Heart left ventricle (tissue), 13 donors: ENCODE measurements around the gene IFI44.

ENCODE experiments used
- CTCF ChIP-seq, 12 donors: fragments of 200-600 bp; sonication (generic) in 4 of 12; IDR thresholded peaks; one replicate each; pipeline versions ENCODE4 v1.5.0 to v1.8.0; 2018 to 2022; ENCODE audit warnings: antibody characterized with exemption in 12 of 12, mild to moderate bottlenecking in 5 of 12
- POLR2A ChIP-seq, 2 donors: fragments of 450-650 bp; IDR thresholded peaks; one replicate each; pipeline ENCODE4 v1.6.1; 2017; ENCODE audit warnings: antibody characterized with exemption in 2 of 2, mild to moderate bottlenecking in 2 of 2, moderate library complexity in 2 of 2
- donor health status: ischemic (EF 13 %, LVEDD 7.1; RV severe dilation, severe dysfunction).
- donor health status: DM: no; HTN: yes; CAD: no.
- donor health status: DM: no; HTN: no; CAD: no.
- donor health status: ischemic (EF 25% LVEDD 6.9; RV normal size, moderate dysfunction).
- donor health status: ischemic (EF 25% LVEDD 5.7; RV mildly dilated, moderate dysfunction).
- donor health status: ischemic (EF 35%, LVEDD 5.7; RV mildly dilated, moderate dysfunction).
- donor health status: nonischemic (EF 11% LVEDD 7.7; RV severe dilation, severe dysfunction).
- donor health status: DM: yes; HTN: yes; CAD: no.
- donor health status: PGD.
- donor health status: ischemic (EF 29% LVEDD 5.4; RV normal size, mild dysfunction).
- donor health status: nonischemic (EF 23%, LVEDD 6.1; RV moderate dilation, normal function).

- TF ChIP-seq POLR2A (IDR thresholded peaks at IDR 0.05) (no peak), CTCF (IDR thresholded peaks at IDR 0.05) (no peak)
Observed at GRCh38 chr1:78703806-78704205, 54.2 kb downstream of the IFI44 start.
